ENCODE measurements around the gene PREPL. TPM values are rescaled to one million over a fixed set of nuclear protein-coding genes. Genes with fewer than 3 reads are reported as not detected.

The PREPL gene
- total RNA-seq, 2 experiments from 2014 or later = 27.8 to 29.6 TPM

- H3K4me1 Mint-ChIP-seq (ENCODE audit: low read depth) = no peaks in the 10 kb centered on the region
- H3K4me3 Mint-ChIP-seq = no peak overlapping the region
- intact Hi-C loops (cut with micrococcal nuclease) = no loop called here
- no peaks in the 10 kb centered on the region for H3K27me3 Mint-ChIP-seq (ENCODE audit: low read depth)
- H3K9me3 Mint-ChIP-seq = no peaks in the 10 kb centered on the region
- no peak overlapping the region for H3K27ac Mint-ChIP-seq
- DNase-seq = no peak
- H3K36me3 Mint-ChIP-seq (ENCODE audit: low read depth) = no peaks in the 10 kb centered on the region
- CTCF ChIA-PET = interaction anchor here (1.3 kb wide), 1 partner anchor 8 kb away, joined by 6 read pairs; no protein-coding TSS in a partner anchor
Observed at GRCh38 chr2:44267796-44268648, 93.3 kb downstream of the PREPL start.

Other genes with a start within 250 kb of the PREPL start
- gene PPM1B, start 192.6 kb downstream of the PREPL start, total RNA-seq = 10 to 100 TPM; 38.6 to 39.3 TPM
- not detected for gene SLC3A1, start 86.0 kb downstream of the PREPL start, total RNA-seq
- gene CAMKMT, start 453 bp upstream of the PREPL start, total RNA-seq = 10 to 100 TPM; 12.8 to 19.6 TPM

Measured in activated naive CD4-positive, alpha-beta T cell treated with anti-CD3 and anti-CD28 coated beads for 36 hours (primary cell).